D721Med (cell line): ENCODE measurements around the gene ZP3.
"Not testable (repeated sequence)": the region's sequence is repeated elsewhere in the genome, so short reads cannot be mapped to it uniquely, and the experiment has no call there.

ENCODE experiments used
- DNase-seq: peaks from one replicate; pipeline ENCODE4 v3.0.0; 2011; ENCODE audit warnings: low spot score; ENCODE audit not compliant: insufficient read length
- FAIRE-seq: peaks from 2 replicates; lab custom pipeline; 2011; peaks lifted over from hg19 to GRCh38; lab: Jason Lieb, UNC
- CTCF ChIP-seq: IDR thresholded peaks from 2 replicates; pipeline ENCODE4 v1.5.1; 2012; ENCODE audit warnings: mild to moderate bottlenecking, control low read depth; ENCODE audit not compliant: insufficient read depth; ENCODE audit errors: missing control alignments

ZP3 gene

GRCh38 chr7:76395965-76396726 lies 28.6 kb upstream of the ZP3 start:
- DNase-seq (no peak), FAIRE-seq (no peak)
- no peak for TF ChIP-seq CTCF

DNA sequence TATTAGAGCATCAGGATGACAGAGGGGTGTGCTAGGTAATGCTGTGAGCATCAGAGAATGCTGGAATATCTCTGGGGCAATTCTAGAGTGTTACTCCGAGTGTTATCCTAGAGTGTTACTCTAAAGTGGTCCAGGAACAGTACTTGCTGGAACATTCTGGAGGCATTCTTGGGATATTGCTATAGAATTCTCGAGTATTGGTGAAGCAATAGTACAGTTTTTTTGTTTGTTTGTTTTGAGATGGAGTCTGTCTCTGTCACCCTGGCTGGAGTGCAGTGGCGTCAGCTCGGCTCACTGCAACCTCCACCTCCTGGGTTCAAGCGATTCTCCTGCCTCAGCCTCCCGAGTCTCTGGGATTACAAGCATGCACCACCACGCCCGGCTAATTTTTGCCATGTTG lies 27.9 kb upstream of the ZP3 start:
- FAIRE-seq (no peak), DNase-seq (no peak)
- no peak for TF ChIP-seq CTCF

- no peak for DNase-seq
- FAIRE-seq: no peak
- TF ChIP-seq CTCF: no peak
Observed at GRCh38 chr7:76397409-76398183, 27.2 kb upstream of the ZP3 start.

DNA sequence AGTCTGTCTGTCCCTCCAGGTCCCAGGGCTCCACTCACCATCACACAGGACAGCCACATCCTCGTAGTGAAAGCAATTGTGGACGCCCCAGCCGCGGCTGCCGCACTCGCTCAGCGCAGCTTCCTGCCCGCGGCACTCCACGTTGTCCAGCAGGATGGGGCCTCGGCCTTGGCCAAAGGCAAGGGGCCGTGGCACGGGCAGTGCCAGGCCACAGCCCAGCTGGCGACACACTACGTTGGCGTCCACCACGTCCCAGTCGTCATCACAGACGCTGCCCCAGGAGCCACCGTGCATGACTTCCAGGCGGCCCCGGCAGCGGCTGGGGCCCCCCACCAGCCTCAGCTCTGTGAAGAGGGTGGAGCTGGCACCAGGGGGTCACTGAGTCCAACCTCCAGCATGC lies 24.5 kb upstream of the ZP3 start:
- no peak for TF ChIP-seq CTCF
- FAIRE-seq: no peak
- no peak for DNase-seq

DNA sequence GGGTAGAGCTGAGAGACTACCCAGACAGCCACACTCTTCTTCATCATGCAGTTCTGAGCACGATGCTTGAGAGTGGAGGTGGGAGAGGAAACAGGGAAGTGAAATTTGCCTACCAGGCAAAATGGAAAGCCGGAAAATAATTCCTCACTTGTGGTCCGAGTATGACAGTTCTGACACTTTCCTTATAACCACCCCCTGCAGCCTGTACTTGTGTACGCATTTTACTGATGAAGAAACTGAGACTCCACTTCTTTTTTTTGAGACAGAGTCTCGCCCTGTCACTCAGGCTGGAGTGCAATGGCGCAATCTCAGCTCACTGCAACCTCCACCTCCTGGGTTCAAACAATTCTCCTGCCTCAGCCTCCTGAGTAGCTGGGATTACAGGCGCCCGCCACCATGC lies 21.7 kb upstream of the ZP3 start:
- not testable (repeated sequence) for FAIRE-seq

GRCh38 chr7:76403780-76404494 lies 20.8 kb upstream of the ZP3 start:
- no peak for FAIRE-seq
- no peak for DNase-seq
- no peak for TF ChIP-seq CTCF

More for the DNA sequence above, 21.7 kb upstream of the ZP3 start:
- DNase-seq: not testable (repeated sequence)

DNA sequence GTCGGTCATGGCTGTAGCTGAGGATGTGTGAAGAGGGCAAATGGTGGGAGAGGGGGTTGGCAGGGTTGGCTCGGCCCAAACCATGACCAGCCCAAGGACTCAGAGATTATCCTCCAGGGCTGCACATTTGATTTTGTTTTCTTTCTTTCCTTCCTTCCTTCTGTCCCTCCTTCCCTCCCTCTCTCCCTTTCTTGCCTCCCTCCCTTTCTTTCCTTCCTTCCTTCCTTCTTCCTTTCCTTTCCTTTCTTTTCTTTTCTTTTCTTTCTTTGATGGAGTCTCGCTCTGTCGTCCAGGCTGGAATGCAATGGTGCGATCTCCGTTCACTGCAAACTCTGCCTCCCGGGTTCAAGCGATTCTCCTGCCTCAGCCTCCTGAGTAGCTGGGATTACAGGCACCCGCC lies 19.0 kb upstream of the ZP3 start:
- FAIRE-seq (no peak), DNase-seq (no peak)
- no peak for TF ChIP-seq CTCF
